Kidney (tissue), 14 donors: ENCODE results near the gene HAUS8. TPM values are rescaled to one million over a fixed set of nuclear protein-coding genes. Genes with fewer than 3 reads are reported as not detected.

Source experiments
- DNase-seq, 5 donors: peaks; one replicate each; pipeline ENCODE4 v3.0.0-alpha.2; 2013 to 2020
- FAIRE-seq: peaks from 2 replicates; lab custom pipeline; 2012; peaks lifted over from hg19 to GRCh38; lab: Jason Lieb, UNC
- H3K27ac ChIP-seq, 2 donors: one replicate each; pipeline ENCODE4 v1.7.0; 2013; ENCODE audit warnings: low read depth in 2 of 2, low read length in 2 of 2, inconsistent platforms in 1 of 2
- H3K27me3 ChIP-seq: one replicate; pipeline ENCODE4 v1.7.1; 2013; ENCODE audit warnings: low read length, inconsistent platforms; ENCODE audit not compliant: control insufficient read depth, insufficient read depth
- H3K36me3 ChIP-seq, 3 donors: one replicate each; pipeline versions ENCODE4 v1.7.0 to v1.7.1; 2013; ENCODE audit warnings: low read length in 3 of 3, control low read depth in 1 of 3, inconsistent platforms in 1 of 3; ENCODE audit not compliant: insufficient read depth in 3 of 3, control insufficient read depth in 2 of 3
- H3K4me1 ChIP-seq, 3 donors: one replicate each; pipeline versions ENCODE4 v1.7.0 to v1.7.1; 2013; ENCODE audit warnings: low read length in 3 of 3, inconsistent platforms in 1 of 3, low read depth in 1 of 3; ENCODE audit not compliant: control insufficient read depth in 2 of 3, insufficient read depth in 2 of 3
- H3K4me3 ChIP-seq, 3 donors: one replicate each; pipeline versions ENCODE4 v1.7.0 to v1.8.1; 2013; ENCODE audit warnings: low read length in 3 of 3, control low read depth in 1 of 3, inconsistent platforms in 1 of 3
- H3K9ac ChIP-seq, 3 donors: one replicate each; pipeline versions ENCODE4 v1.7.0 to v1.7.1; 2013; ENCODE audit warnings: low read length in 3 of 3, control low read depth in 1 of 3, inconsistent platforms in 1 of 3
- H3K9me3 ChIP-seq, 3 donors: one replicate each; pipeline versions ENCODE4 v1.7.0 to v1.7.1; 2013; ENCODE audit warnings: low read length in 3 of 3, control low read depth in 1 of 3, inconsistent platforms in 1 of 3; ENCODE audit not compliant: control insufficient read depth in 2 of 3, insufficient read depth in 1 of 3
- intact Hi-C: fragments of 100-400 bp; cut with DNase I; formaldehyde crosslinking; loops from one replicate; pipeline ENCODE4 v1.11.1; 2022
- polyA plus RNA-seq: library from polyadenylated mRNA; stranded (reverse); fragments of 350-450 nt; fragmentation: Illumina TruSeq; extraction: RNeasy Lipid Tissue Mini Kit (QIAGEN cat#74804); gene quantifications from one replicate; pipeline ENCODE4 v1.2.3, GENCODE V29; 2014; ENCODE audit warnings: low read depth, low replicate concordance; ENCODE audit not compliant: insufficient read depth
- total RNA-seq: library from RNA; stranded (reverse); fragmentation: NEBNext Ultra II Directional; extraction: Animal tissue kit (Norgen Biotek cat#: 25700); gene quantifications from one replicate; pipeline ENCODE4 v1.2.1, GENCODE V29; 2021
- TF ChIP-seq, protein P1 (sequence below): IDR thresholded peaks from 3 replicates; pipeline ENCODE4 v1.5.1; 2012; ENCODE audit warnings: mild to moderate bottlenecking, moderate library complexity, borderline replicate concordance; ENCODE audit not compliant: insufficient read depth; ENCODE audit errors: extremely low read depth
- donor health status: control.
- donor health status: control.
- donor health status: control.
- donor health status: control.
- donor health status: control.
- donor health status: DM: yes; HTN: yes; CAD: no.
- donor health status: Normal renal cell carcinoma (clear cell type).

HAUS8 gene
- total and polyA plus RNA-seq, 2 donors from 2014 or later = 5.2 to 6.9 TPM

- H3K4me3 ChIP-seq = no peak overlapping the region
- H3K4me1 ChIP-seq = peaks cover 0 to 2% (median 0%) of the 10 kb centered on the region in 3 donors
- H3K9ac ChIP-seq = no peak overlapping the region
- intact Hi-C loops = no loop called here
- no peaks in the 10 kb centered on the region for H3K36me3 ChIP-seq
- FAIRE-seq = no peak
- no peaks in the 10 kb centered on the region for H3K27me3 ChIP-seq
- H3K27ac ChIP-seq = no peak overlapping the region
- DNase-seq = no peak
- TF ChIP-seq, protein P1, sequence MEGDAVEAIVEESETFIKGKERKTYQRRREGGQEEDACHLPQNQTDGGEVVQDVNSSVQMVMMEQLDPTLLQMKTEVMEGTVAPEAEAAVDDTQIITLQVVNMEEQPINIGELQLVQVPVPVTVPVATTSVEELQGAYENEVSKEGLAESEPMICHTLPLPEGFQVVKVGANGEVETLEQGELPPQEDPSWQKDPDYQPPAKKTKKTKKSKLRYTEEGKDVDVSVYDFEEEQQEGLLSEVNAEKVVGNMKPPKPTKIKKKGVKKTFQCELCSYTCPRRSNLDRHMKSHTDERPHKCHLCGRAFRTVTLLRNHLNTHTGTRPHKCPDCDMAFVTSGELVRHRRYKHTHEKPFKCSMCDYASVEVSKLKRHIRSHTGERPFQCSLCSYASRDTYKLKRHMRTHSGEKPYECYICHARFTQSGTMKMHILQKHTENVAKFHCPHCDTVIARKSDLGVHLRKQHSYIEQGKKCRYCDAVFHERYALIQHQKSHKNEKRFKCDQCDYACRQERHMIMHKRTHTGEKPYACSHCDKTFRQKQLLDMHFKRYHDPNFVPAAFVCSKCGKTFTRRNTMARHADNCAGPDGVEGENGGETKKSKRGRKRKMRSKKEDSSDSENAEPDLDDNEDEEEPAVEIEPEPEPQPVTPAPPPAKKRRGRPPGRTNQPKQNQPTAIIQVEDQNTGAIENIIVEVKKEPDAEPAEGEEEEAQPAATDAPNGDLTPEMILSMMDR = no peak
- no peaks in the 10 kb centered on the region for H3K9me3 ChIP-seq
Measured at GRCh38 chr19:17037966-17038500, 37.2 kb downstream of the HAUS8 start.

DNA sequence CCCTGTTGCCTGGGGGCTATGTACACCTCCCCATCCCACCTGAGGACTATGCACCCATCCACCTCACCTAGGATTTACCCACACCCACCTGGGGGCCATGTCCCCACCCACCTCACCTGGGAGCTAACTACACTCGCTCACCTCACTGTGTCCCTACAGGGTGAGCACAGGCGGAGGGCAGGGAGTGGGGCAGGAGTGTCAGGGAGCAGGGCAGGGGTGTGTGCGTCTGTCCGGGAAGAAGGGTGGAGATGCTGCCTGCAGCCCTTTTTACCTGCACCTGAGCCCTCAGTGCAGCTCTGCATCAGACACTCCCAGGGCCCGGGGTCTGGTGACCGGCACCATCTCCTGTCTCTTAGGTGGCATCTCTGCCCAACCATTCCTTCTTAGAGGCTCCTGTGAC lies 38.1 kb downstream of the HAUS8 start:
- TF ChIP-seq, protein P1 = no peak
- DNase-seq (no peak), FAIRE-seq (no peak)
- H3K36me3 ChIP-seq = no peaks in the 10 kb centered on the region
- no peaks in the 10 kb centered on the region for H3K27me3 ChIP-seq
- intact Hi-C loops = no loop called here
- no peak overlapping the region for H3K27ac ChIP-seq
- H3K4me3 ChIP-seq = no peak overlapping the region
- H3K4me1 ChIP-seq = peaks cover 0 to 2% (median 0%) of the 10 kb centered on the region in 3 donors
- no peak overlapping the region for H3K9ac ChIP-seq
- H3K9me3 ChIP-seq = no peaks in the 10 kb centered on the region

DNA sequence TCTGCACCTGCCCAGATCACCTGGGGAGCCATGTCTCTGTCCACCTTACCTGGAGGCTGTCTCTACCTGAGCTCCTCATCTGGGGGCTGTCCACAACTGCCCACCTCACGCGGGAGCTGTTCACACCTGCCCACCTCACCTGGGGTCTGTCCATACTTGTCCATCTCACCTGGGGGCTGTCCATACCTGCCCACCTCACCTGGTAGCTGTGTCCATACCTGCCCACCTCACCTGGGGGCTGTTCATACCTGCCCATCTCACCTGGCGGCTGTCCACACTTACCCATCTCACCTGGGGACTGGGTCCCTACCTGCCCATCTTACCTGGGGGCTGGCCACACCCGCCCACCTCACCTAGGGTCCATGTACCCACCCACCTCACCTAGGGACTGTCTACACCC lies 38.6 kb downstream of the HAUS8 start:
- DNase-seq (no peak), FAIRE-seq (no peak)
- Histone ChIP-seq H3K9me3 (no peaks in the 10 kb centered on the region), H3K36me3 (no peaks in the 10 kb centered on the region), H3K4me1 (no peaks in the 10 kb centered on the region), H3K27me3 (no peaks in the 10 kb centered on the region), H3K4me3 (no peak overlapping the region), H3K27ac (no peak overlapping the region), H3K9ac (no peak overlapping the region)
- intact Hi-C loops = no loop called here
- TF ChIP-seq, protein P1 = no peak
